NCI-H2196 treated with DMSO at 0.1 percent for 48 hours (cell line): ENCODE data around the gene LYZ.
"Not testable (repeated sequence)": the region's sequence is repeated elsewhere in the genome, so short reads cannot be mapped to it uniquely, and the experiment has no call there.

Source experiments
- DNase-seq: peaks from one replicate; lab custom pipeline; 2025; ENCODE audit not compliant: unreplicated experiment; lab: John Stamatoyannopoulos, UW

LYZ gene

DNA sequence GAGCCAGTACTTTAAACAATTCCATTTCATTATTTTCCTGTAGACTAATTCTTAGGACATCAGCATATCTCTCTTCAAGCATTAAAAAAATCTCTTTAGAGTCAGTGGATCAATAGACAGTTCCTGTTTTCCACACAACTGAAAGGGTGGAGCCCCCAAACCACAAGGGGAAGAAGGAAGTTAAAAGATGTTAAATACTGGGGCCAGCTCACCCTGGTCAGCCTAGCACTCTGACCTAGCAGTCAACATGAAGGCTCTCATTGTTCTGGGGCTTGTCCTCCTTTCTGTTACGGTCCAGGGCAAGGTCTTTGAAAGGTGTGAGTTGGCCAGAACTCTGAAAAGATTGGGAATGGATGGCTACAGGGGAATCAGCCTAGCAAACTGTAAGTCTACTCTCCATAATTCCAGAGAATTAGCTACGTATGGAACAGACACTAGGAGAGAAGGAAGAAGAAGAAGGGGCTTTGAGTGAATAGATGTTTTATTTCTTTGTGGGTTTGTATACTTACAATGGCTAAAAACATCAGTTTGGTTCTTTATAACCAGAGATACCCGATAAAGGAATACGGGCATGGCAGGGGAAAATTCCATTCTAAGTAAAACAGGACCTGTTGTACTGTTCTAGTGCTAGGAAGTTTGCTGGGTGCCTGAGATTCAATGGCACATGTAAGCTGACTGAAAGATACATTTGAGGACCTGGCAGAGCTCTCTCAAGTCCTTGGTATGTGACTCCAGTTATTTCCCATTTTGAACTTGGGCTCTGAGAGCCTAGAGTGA, at the start of gene LYZ:
TSS of gene LYZ (plus strand) at position 220 of the 777 bp plus-strand sequence. CDS start at position 248, 28 bp downstream.
- DNase-seq = no peak

DNA sequence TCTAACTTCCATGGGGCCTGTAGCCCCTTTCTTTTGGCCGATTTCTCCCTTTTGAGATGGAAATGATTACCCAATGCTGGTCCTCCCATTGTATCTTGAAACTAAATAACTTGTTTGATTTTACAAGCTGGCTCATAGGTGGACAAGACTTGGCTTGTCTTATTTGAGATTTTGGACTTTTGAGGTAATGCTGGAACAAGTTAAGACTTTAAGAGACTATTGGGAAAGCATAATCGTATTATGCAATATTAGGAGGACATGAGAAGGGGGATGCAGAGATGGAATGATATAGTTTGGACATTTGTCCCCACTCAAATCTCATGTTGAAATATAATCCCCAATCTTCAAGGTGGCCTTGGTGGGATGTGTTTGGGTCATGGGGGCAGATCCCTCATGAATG, 49.2 kb upstream of the LYZ start:
- no peak for DNase-seq

DNA sequence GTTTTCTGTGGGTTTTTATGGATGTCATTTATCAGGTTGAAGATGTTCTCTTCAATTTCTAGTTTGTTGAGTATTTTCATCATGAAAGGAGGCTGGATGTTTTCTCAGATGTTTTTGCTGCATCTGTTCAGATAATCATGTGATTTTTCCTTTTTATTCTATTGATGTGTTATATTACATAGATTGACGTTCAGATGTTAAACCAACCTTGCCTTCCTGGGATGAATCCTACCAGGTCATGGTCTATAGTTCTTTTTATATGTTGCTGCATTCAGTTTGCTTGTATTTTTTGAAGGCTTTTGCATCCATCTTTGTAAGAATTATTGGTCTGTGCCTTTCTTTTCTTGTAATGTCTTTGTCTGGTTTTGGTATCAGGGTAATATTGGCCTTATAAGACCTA, 43.9 kb upstream of the LYZ start:
- no peak for DNase-seq

DNA sequence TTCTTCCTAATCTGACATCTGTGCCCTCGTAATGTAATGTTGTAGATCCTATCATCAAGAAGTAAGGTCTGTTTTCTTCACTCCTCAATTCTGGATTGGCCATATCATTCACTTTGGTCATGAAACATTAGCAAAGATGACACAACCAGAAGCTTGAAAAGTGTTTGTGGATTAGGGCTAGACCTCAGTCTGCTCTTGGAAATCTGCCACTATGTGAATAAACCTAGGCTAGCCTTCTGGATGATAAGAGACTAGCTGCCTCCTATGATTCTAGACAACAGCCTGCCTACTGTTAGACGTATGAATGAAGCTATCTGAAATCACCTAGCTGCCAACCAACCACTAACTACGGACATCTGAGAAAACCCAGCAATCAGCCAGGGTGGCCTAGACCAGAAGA, 38.7 kb upstream of the LYZ start:
- DNase-seq = no peak

DNA sequence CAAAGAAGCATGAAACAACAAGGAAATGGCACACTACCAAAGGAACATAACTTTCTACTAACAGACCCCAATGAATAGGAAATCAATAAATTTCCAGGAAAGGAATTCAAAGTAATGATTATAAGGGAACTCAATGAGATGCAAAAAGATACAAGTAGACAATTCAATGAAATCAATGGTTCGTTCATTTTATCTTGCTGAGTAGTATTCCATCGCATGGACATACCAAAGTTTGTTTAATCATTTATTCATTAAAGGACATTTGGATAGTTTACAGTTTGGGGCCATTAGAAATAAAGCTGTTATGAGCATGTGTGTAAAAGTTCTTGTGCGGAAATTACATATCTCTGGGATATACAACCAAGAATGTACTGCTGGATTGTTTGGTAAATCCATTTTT, 35.0 kb upstream of the LYZ start:
- DNase-seq = no peak

DNA sequence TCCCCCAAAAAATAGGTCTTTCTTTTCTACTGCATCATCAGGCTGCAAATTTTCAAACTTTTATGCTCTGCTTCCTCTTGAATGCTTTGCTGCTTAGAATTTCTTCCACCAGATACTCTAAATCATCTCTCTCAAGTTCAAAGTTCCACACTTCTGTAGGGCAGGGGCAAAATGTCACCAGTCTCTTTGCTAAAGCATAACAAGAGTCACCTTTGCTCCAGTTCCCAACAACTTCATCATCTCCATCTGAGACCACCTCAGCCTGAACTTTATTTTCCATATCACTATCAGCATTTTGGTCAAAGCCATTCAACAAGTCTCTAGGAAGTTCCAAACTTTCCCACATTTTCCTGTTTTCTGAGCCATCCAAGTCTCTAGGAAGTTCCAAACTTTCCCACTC, 31.4 kb upstream of the LYZ start:
- DNase-seq = not testable (repeated sequence)

DNA sequence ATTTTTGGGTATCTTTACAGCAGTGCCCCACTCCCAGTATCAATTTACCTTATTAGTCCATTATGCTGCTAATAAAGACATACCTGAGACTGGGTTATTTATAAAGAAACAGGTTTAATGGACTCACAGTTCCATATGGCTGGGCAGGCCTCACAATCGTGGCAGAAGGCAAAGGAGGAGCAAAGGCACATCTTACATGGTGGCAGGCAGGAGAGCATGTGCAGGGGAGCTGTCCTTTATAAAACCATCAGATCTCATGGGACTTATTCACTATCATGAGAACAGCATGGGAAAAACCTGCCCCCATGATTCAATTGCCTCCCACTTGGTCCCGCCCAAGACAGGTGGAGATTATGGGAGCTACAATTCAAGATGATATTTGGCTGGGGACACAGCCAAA, 30.9 kb upstream of the LYZ start:
- not testable (repeated sequence) for DNase-seq

DNA sequence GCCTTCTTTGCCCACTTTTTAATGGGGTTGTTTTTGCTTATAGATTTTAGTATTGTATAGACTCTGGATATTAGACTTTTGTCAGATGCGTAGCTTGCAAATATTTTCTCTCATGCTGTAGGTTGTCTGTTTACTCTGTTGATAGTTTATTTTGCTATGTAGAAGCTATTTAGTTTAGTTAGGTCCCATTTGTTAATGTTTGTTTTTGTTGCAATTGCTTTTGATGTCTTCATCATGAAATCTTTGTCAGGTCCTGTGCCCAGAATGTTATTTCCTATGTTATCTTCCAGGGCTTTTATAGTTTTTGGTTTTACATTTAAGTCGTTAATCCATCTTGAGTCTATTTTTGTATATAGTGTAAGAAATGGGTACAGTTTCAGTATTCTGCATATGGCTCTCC, 30.0 kb upstream of the LYZ start:
- DNase-seq = no peak

DNA sequence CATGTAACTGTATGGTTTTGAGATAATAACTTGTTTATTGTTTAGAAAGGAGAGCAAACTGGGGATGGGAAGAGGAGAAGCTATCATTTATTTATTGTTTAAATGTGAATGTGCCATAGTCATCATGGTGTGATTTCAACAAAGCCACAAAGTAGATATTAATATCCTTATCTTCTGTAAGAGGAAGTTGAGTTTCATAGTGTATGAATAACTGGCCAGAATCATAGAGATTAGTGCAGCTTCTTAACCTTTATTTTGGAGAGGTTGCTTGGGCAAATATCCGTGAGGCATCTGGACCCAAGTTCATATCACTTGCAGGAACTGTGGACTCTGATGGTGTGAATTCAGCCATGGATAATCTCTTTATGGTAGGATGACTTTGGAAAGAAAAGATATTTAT, 26.8 kb upstream of the LYZ start:
- DNase-seq = no peak

DNA sequence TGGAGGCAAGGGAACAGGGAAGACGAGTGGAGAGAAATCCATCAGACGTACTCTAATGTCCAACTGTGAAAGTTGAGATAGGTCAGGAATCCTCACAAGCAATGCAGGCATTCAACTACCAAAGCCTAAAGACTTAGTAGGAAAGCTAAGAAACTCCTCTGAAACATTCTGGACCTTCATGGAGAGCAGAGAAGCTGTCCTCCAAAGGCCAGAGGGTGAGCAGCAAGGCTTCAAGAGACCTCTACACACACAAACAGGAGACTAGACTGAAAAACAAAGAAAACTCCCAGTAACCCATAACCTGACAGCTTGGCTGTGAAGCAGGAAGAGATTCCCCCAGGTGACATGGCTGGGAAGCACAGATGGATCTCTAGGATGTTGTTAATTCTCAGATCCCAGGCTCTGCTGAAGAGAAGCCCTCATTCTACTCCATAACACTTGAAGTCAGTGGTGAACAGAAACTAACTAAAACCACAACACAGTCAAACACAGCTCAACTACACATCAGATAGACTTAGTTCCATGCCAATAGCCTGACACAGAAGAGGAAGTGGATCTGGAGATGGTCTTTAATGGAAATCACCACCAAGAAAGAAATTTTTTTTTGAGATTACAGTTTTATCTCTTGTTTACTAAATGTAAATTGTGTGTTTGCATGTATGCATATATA, 23.2 kb upstream of the LYZ start:
- DNase-seq = no peak

DNA sequence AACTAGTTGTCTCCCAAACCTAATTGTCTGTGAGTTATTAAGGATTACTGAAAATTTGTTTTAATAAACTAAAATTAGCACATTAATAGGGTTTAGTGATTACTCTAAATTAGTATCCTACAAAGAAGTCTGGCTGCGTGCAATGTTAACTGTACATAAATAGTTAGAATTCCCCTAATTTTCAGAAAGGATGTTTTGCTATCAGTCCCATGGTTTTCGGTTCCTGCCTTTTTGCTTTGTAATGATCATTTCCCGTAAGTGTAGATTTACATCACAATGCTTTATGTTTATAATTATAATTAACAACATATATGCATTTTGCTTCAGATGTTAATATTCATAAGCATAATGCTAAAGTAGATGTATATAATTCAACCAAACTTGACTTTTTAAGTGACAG, 19.8 kb upstream of the LYZ start:
- DNase-seq = no peak

DNA sequence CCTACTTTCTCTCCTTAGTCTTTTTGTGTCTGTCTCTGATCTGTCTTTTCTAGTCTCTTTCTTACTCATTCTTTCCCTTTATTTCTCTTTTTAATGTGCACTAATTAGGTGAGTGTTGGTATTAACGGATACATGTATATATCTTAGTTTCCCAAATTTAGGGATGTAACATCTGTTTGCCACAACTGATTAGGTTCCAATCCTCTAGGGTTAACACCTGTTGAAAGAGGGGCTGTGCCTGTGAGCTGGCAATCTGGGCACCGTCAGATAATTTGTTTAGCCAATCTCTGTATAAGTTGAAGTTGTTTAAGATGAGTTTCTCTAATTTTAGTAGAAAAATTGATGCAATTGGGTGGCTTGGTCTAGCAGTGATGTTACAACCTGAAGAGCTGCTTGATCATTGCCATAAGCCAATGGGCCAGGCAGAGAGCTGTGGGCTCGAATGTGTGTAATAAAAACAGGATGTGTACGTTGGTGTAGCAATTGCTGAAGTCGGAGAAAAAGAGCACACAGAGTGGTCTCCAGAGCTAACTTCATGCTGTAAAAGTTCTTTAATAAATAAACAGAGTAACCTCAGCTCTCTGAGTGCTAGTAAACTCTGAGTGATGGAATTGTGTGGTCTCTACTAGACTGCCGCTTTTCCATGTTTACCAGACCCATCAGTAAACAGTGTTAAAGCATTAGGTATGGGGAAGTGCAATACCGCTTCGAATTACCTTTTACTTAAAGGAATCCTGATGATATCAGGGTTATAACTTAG, 18.3 kb upstream of the LYZ start:
- DNase-seq = no peak

DNA sequence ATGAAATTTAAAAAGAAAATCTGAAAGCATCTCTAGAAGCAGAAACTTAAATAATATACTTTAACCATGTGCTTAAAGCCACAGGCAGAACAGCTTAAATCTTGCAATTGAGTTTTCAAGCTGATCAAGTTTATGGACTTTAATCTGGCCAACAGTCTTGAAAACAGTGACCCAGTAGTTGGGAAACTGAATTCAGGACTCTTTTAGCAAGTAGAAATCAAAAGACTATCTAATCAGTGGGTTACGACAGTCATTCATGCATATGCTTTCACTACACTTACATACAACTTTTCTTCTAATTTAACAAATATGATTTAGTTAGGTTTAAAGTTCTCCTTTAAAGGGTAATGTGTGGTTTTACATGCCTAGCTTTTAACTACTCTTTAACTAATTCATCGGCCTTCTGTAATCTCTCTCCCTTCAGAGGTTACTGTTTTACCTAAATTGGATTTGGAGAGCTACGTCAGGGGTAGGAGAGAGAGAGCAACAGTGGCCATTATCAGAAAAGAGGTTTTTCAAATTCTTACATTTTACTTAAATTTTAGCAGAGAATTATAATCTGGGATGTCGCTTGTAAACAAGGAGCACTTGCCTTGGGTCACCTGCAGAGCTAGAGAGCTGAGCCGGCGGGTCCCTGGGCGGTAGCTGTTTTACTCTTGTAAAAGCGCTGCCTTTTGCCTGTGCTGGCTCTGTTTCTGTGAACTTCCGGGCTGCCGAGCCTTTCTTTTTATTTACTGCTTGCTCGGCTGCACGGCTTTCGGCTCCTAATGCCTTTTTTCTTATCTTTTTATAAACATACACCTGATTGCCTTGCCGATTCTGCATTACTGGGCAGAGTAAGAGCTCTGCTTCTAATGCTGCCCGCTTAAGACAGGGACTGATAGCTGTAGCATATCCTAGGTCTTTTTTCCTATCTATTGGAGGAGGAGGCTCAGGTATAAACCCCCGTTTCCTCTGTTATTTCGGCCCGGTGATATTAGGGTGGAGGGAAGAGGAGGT, 17.4 kb upstream of the LYZ start:
- DNase-seq = no peak

DNA sequence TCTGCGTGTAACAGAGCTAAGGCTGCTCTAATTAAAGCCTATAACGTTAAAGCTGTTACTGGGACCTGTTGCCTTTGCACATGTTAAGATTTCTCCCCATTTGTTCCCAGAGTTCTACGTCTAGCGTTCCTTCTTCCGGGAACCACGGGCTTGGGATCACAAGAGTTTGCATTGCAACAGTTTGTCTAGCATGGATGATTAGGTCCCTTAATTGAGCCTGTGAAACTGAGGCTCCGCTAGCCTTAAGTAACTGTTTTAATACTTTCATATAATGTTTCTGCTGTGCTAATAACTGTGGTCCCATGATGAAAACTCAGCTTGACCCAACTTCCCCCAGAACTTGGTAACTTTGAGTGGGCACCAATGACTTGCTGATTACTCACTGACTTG, 16.7 kb upstream of the LYZ start:
- no peak for DNase-seq

DNA sequence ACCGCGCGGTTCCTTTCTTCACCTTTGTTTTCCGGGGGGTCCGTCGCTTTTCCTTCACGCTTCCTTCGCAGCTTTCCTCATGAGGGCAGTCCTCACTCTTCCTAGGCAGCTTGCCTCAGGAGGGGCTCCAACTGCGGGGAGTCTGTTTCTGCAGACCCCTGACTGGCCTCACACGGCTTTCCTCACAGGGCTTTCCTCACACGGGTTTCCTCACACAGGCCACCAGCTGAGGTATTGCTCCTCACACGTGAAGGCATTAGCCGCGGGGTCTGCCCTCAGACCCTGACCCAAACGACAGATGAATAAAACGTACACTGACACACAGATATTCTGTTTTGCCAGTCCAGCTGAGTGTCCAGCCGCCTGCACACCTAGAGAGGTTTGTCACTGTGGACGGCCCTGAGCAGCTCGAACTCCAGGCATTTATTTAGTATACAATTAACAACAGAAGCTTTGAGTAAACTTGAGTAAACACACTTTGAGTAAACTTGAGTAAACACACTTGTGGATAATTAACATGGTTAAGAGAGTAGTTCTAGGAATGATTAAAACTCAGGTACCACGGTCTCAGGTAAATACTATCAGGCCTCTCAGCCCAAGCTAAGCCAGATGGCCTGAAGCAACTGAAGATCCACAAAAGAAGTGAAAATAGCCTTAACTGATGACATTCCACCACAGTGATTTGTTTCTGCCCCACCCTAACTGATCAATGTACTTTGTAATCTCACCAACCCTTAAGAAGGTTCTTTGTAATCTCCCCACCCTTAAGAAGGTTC, 16.1 kb upstream of the LYZ start:
- no peak for DNase-seq

DNA sequence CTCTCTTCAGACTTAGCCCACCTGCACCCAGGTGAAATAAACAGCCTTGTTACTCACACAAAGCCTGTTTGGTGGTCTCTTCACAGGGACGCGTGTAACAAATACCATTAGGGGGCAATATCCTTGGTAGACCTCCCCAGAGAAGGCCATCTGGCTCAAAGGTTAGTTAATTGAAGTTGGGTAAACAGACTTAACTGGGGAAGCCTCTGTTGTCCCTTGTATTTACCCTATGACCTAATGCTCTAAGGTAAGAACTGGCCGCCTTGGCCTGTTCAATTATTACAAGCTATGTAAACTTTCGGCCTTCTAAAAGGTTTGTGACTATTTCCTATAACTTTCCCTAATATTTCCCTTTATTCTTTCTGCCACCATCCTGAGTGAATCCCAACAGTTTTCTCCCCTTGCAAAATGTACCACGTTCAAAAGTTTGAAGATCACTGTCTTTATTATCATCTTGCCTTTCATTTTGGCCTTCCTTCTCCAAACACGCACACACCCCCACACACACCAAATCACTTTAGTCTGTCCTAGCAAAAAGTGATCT, 15.3 kb upstream of the LYZ start:
- DNase-seq = no peak

DNA sequence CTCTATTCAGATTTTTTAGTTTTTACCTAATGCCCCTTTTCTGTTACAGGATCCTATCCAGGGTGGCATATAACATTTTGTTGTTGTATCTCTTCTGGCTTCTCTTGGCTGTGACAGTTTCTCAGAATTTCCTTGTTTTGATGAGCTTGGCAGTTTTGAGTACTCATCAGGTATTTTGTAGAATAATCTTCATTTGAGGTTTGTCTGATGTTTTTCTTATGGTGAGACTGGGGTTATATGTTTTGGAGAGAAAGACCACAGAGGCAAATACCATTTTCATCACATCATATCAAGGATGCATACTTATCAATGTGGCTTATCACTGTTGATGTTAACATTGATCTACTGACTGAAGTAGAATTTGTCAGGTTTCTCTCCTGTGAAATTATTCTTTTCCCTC, 14.0 kb upstream of the LYZ start:
- DNase-seq = no peak

DNA sequence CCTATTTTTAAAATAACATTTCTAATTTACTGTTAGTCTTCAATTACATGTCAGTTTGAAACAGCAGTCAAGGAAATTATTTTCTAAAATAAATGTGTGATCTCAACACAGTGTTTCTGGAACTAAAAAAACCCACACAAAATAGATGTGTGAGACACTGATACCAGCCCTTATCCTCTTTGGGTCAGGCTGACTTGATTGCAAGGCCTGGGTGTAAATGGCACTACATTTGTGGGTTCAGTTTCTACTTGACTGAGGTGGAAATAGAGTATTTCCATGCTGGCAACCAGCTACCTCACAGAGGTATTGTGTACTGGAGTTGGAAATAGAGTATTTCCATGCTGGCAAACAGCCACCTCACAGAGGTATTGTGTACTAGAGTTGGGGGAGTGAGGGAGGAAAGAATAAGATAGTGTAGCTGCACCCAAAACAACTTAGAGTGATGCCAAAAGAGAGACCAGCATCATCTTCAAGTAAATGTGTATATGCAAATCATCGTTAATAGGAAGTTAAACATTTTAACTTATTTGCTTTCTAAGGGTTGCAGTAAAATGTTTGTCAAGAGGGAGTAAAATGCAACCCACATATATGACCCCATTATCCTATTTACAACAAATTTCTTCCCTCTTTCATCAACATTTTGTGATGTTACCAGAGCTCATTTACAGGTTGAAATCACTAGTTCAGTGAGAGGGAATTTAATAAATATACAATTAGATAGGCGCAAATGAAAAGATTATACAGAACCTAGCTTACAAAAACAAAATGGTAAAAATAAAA, 10.7 kb upstream of the LYZ start:
- DNase-seq = no peak
